ENCODE results near the gene TMEM106B. TPM values are rescaled to one million over a fixed set of nuclear protein-coding genes. Genes with fewer than 3 reads are reported as not detected.

TMEM106B gene
- total and polyA plus RNA-seq, 2 experiments from 2014 or later = 20.1 to 42.8 TPM

DNA sequence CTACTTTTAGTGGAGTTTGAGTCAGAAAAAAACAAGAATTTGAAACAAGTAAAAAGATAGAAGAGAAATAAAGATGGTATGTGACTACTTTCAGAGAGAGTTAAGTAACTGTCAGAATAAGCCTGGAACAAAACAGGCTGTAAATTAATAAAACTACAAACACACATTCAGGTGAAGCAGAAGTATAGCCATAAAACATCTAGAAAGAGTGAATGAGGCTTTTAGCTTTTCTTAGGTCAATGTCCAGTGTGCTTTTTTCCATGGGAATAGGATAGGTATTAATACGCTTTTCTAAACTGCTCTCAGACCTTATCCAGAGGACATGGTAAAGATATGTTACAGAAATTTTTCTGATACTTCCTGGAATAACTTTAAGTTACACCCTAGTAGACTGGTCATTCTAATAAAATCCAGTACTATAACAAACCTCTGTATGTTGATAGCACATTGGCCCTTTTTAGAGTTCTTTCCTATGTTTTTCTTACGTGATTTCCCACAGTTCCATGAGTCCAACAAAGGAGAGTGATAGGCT lies 23.3 kb downstream of the TMEM106B start:
- no peaks in the 10 kb centered on the region for H4K20me1 ChIP-seq (replicated peaks; ENCODE audit: insufficient read depth)
- H3K4me2 ChIP-seq = no peak overlapping the region
- H3K36me3 ChIP-seq (ENCODE audit: insufficient read depth) = no peaks in the 10 kb centered on the region; the same call in 1 of the 2 replicates
- Mint-ChIP-seq H3K27me3 (ENCODE audit: insufficient read depth, low read depth, poor library complexity) (no peaks in the 10 kb centered on the region), H3K9me3 (no peaks in the 10 kb centered on the region), H3K36me3 (ENCODE audit: low read depth) (peaks cover 24% of the 10 kb centered on the region), H3K27ac (no peak overlapping the region), H3K4me1 (no peaks in the 10 kb centered on the region), H3K4me3 (no peak overlapping the region)
- ATAC-seq (no peak), DNase-seq (ENCODE audit: low spot score) (no peak)
- H3K9me2 ChIP-seq (ENCODE audit: insufficient read depth) = no peaks in the 10 kb centered on the region
- H3K27me3 ChIP-seq (ENCODE audit: insufficient read depth) = no peaks in the 10 kb centered on the region
- no peaks in the 10 kb centered on the region for H3K79me2 ChIP-seq (replicated peaks; ENCODE audit: insufficient read depth)
- H3K4me3 ChIP-seq = no peak overlapping the region
- TF ChIP-seq STAT1 (IDR thresholded peaks at IDR 0.05; ENCODE audit: unreplicated experiment) = no peak
- TF ChIP-seq EZH2 (IDR thresholded peaks at IDR 0.05; ENCODE audit: low read depth, unreplicated experiment) = no peak
- TF ChIP-seq, protein P1, sequence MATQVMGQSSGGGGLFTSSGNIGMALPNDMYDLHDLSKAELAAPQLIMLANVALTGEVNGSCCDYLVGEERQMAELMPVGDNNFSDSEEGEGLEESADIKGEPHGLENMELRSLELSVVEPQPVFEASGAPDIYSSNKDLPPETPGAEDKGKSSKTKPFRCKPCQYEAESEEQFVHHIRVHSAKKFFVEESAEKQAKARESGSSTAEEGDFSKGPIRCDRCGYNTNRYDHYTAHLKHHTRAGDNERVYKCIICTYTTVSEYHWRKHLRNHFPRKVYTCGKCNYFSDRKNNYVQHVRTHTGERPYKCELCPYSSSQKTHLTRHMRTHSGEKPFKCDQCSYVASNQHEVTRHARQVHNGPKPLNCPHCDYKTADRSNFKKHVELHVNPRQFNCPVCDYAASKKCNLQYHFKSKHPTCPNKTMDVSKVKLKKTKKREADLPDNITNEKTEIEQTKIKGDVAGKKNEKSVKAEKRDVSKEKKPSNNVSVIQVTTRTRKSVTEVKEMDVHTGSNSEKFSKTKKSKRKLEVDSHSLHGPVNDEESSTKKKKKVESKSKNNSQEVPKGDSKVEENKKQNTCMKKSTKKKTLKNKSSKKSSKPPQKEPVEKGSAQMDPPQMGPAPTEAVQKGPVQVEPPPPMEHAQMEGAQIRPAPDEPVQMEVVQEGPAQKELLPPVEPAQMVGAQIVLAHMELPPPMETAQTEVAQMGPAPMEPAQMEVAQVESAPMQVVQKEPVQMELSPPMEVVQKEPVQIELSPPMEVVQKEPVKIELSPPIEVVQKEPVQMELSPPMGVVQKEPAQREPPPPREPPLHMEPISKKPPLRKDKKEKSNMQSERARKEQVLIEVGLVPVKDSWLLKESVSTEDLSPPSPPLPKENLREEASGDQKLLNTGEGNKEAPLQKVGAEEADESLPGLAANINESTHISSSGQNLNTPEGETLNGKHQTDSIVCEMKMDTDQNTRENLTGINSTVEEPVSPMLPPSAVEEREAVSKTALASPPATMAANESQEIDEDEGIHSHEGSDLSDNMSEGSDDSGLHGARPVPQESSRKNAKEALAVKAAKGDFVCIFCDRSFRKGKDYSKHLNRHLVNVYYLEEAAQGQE (IDR thresholded peaks at IDR 0.05; ENCODE audit: unreplicated experiment) = no peak
- TF ChIP-seq, protein P2, sequence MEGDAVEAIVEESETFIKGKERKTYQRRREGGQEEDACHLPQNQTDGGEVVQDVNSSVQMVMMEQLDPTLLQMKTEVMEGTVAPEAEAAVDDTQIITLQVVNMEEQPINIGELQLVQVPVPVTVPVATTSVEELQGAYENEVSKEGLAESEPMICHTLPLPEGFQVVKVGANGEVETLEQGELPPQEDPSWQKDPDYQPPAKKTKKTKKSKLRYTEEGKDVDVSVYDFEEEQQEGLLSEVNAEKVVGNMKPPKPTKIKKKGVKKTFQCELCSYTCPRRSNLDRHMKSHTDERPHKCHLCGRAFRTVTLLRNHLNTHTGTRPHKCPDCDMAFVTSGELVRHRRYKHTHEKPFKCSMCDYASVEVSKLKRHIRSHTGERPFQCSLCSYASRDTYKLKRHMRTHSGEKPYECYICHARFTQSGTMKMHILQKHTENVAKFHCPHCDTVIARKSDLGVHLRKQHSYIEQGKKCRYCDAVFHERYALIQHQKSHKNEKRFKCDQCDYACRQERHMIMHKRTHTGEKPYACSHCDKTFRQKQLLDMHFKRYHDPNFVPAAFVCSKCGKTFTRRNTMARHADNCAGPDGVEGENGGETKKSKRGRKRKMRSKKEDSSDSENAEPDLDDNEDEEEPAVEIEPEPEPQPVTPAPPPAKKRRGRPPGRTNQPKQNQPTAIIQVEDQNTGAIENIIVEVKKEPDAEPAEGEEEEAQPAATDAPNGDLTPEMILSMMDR (conservative IDR thresholded peaks at IDR 0.05; ENCODE audit: low read depth in 2 of 2) = no peak
- TF ChIP-seq, protein P3, sequence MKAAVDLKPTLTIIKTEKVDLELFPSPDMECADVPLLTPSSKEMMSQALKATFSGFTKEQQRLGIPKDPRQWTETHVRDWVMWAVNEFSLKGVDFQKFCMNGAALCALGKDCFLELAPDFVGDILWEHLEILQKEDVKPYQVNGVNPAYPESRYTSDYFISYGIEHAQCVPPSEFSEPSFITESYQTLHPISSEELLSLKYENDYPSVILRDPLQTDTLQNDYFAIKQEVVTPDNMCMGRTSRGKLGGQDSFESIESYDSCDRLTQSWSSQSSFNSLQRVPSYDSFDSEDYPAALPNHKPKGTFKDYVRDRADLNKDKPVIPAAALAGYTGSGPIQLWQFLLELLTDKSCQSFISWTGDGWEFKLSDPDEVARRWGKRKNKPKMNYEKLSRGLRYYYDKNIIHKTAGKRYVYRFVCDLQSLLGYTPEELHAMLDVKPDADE (IDR thresholded peaks at IDR 0.05) = no peak
- TF ChIP-seq NANOG (IDR thresholded peaks at IDR 0.05; ENCODE audit: borderline replicate concordance) = no peak
- TF ChIP-seq POLR2AphosphoS5 (IDR thresholded peaks at IDR 0.05; ENCODE audit: low read depth) = no peak
- TF ChIP-seq EZH2phosphoT487 (IDR thresholded peaks at IDR 0.05; ENCODE audit: unreplicated experiment) = no peak
- no peak for TF ChIP-seq ZNF114 (CRISPR knock-in tag; IDR thresholded peaks at IDR 0.05)
- TF ChIP-seq, protein P4, sequence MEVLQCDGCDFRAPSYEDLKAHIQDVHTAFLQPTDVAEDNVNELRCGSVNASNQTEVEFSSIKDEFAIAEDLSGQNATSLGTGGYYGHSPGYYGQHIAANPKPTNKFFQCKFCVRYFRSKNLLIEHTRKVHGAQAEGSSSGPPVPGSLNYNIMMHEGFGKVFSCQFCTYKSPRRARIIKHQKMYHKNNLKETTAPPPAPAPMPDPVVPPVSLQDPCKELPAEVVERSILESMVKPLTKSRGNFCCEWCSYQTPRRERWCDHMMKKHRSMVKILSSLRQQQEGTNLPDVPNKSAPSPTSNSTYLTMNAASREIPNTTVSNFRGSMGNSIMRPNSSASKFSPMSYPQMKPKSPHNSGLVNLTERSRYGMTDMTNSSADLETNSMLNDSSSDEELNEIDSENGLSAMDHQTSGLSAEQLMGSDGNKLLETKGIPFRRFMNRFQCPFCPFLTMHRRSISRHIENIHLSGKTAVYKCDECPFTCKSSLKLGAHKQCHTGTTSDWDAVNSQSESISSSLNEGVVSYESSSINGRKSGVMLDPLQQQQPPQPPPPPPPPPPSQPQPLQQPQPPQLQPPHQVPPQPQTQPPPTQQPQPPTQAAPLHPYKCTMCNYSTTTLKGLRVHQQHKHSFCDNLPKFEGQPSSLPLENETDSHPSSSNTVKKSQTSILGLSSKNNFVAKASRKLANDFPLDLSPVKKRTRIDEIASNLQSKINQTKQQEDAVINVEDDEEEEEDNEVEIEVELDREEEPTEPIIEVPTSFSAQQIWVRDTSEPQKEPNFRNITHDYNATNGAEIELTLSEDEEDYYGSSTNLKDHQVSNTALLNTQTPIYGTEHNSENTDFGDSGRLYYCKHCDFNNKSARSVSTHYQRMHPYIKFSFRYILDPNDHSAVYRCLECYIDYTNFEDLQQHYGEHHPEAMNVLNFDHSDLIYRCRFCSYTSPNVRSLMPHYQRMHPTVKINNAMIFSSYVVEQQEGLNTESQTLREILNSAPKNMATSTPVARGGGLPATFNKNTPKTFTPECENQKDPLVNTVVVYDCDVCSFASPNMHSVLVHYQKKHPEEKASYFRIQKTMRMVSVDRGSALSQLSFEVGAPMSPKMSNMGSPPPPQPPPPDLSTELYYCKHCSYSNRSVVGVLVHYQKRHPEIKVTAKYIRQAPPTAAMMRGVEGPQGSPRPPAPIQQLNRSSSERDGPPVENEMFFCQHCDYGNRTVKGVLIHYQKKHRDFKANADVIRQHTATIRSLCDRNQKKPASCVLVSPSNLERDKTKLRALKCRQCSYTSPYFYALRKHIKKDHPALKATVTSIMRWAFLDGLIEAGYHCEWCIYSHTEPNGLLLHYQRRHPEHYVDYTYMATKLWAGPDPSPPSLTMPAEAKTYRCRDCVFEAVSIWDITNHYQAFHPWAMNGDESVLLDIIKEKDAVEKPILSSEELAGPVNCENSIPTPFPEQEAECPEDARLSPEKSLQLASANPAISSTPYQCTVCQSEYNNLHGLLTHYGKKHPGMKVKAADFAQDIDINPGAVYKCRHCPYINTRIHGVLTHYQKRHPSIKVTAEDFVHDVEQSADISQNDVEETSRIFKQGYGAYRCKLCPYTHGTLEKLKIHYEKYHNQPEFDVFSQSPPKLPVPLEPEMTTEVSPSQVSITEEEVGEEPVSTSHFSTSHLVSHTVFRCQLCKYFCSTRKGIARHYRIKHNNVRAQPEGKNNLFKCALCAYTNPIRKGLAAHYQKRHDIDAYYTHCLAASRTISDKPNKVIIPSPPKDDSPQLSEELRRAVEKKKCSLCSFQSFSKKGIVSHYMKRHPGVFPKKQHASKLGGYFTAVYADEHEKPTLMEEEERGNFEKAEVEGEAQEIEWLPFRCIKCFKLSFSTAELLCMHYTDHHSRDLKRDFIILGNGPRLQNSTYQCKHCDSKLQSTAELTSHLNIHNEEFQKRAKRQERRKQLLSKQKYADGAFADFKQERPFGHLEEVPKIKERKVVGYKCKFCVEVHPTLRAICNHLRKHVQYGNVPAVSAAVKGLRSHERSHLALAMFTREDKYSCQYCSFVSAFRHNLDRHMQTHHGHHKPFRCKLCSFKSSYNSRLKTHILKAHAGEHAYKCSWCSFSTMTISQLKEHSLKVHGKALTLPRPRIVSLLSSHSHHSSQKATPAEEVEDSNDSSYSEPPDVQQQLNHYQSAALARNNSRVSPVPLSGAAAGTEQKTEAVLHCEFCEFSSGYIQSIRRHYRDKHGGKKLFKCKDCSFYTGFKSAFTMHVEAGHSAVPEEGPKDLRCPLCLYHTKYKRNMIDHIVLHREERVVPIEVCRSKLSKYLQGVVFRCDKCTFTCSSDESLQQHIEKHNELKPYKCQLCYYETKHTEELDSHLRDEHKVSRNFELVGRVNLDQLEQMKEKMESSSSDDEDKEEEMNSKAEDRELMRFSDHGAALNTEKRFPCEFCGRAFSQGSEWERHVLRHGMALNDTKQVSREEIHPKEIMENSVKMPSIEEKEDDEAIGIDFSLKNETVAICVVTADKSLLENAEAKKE (CRISPR knock-in tag; IDR thresholded peaks at IDR 0.05) = no peak
- no peak for TF ChIP-seq ZNF331 (CRISPR knock-in tag; IDR thresholded peaks at IDR 0.05; ENCODE audit: low read depth)
- TF ChIP-seq CREB1 (CRISPR knock-in tag; IDR thresholded peaks at IDR 0.05; ENCODE audit: low read depth) = no peak
- TF ChIP-seq JUNB (IDR thresholded peaks at IDR 0.05; ENCODE audit: unreplicated experiment) = no peak
- no peaks in the 10 kb centered on the region for H3F3A ChIP-seq (replicated peaks; ENCODE audit: low read depth)
- no peaks in the 10 kb centered on the region for H3K4me1 ChIP-seq (ENCODE audit: insufficient read depth)
- no peak overlapping the region for H3K27ac ChIP-seq (ENCODE audit: low read depth)
- no peak overlapping the region for H2AFZ ChIP-seq

Measured in GM23338 (cell line).